GM12878 (cell line): ENCODE data around the gene RSF1.

Source experiments
- CEBPB ChIP-seq, 2 experiments: fragments of 150-350 bp in 1 of 2; IDR thresholded peaks; 2 replicates each; pipeline ENCODE4 v1.6.1; 2012 to 2014; ENCODE audit warnings: low read depth in 2 of 2, low read length in 2 of 2, borderline replicate concordance in 1 of 2, inconsistent platforms in 1 of 2
- CTCF ChIP-seq, 3 experiments: IDR thresholded peaks in 2 of 3; conservative IDR thresholded peaks in 1 of 3; 2 replicates each; pipeline ENCODE4 v1.5.1; 2011; ENCODE audit warnings: low read depth in 3 of 3, low read length in 3 of 3, mild to moderate bottlenecking in 3 of 3, control low read depth in 2 of 3, moderate library complexity in 2 of 3, inconsistent platforms in 1 of 3, mixed read lengths in 1 of 3; ENCODE audit not compliant: control insufficient read depth in 2 of 3, insufficient read depth in 1 of 3; ENCODE audit errors: extremely low read depth in 1 of 3
- EP300 ChIP-seq, 2 experiments: fragments of 150-350 bp in 1 of 2; IDR thresholded peaks; 2 replicates each; pipeline ENCODE4 v1.6.1; 2011 to 2012; ENCODE audit warnings: low read depth in 2 of 2, low read length in 2 of 2, borderline replicate concordance in 1 of 2, improper control_type of control experiment in 1 of 2, inconsistent platforms in 1 of 2; ENCODE audit not compliant: control insufficient read depth in 1 of 2
- POLR2A ChIP-seq: IDR thresholded peaks from 2 replicates; pipeline ENCODE4 v1.6.1; 2011; ENCODE audit warnings: low read depth, mild to moderate bottlenecking, low read length

GRCh38 chr11:77776455-77776854 is 44.1 kb downstream of the RSF1 start:
- no peak for TF ChIP-seq EP300 (IDR thresholded peaks at IDR 0.05; ENCODE audit: borderline replicate concordance in 1 of 2, control insufficient read depth in 1 of 2, low read depth in 2 of 2, low read length in 2 of 2)
- TF ChIP-seq POLR2A: no peak
- peak; percentile 3 to 46 (median 18); a peak in 4 of 6 replicates for TF ChIP-seq CTCF (IDR thresholded peaks at IDR 0.05 in 2 of 3, conservative IDR thresholded peaks at IDR 0.05 in 1 of 3; ENCODE audit: control insufficient read depth in 2 of 3, extremely low read depth in 1 of 3, insufficient read depth in 1 of 3, low read depth in 3 of 3, low read length in 3 of 3)
- TF ChIP-seq CEBPB (IDR thresholded peaks at IDR 0.05; ENCODE audit: borderline replicate concordance in 1 of 2, low read depth in 2 of 2, low read length in 2 of 2): no peak
